Suprapubic skin (tissue), 4 donors: Measurements from ENCODE around the gene SYNJ2.

Experiments used
- CTCF ChIP-seq, 2 donors: fragments of 200-600 bp in 1 of 2; fragments of 450-650 bp in 1 of 2; sonication (generic) in 1 of 2; IDR thresholded peaks; one replicate each; pipeline ENCODE4 v1.5.1; 2016 to 2019; ENCODE audit warnings: antibody characterized with exemption in 2 of 2, mild to moderate bottlenecking in 1 of 2, moderate library complexity in 1 of 2
- EP300 ChIP-seq: sonication (generic); formaldehyde crosslinking; IDR thresholded peaks from one replicate; pipeline ENCODE4 v1.6.1; 2017; ENCODE audit warnings: antibody characterized with exemption
- POLR2A ChIP-seq, 2 donors: fragments of 450-650 bp; IDR thresholded peaks; one replicate each; pipeline ENCODE4 v1.6.1; 2017; ENCODE audit warnings: antibody characterized with exemption in 2 of 2, mild to moderate bottlenecking in 2 of 2, moderate library complexity in 2 of 2
- POLR2AphosphoS5 ChIP-seq, 3 donors: sonication (generic); formaldehyde crosslinking; IDR thresholded peaks; one replicate each; pipeline ENCODE4 v1.6.1; 2017; ENCODE audit warnings: antibody characterized with exemption in 3 of 3

- TF ChIP-seq CTCF (IDR thresholded peaks at IDR 0.05) (no peak), POLR2A (IDR thresholded peaks at IDR 0.05) (no peak), POLR2AphosphoS5 (IDR thresholded peaks at IDR 0.05) (no peak), EP300 (no peak)
Measured at GRCh38 chr6:157988700-157989063, 7.0 kb downstream of the SYNJ2 start.
